Astrocyte of the cerebellum (primary cell): Measurements from ENCODE around the gene GPSM1.
"Not testable (repeated sequence)": the region's sequence is repeated elsewhere in the genome, so short reads cannot be mapped to it uniquely, and the experiment has no call there.

ENCODE experiments used
- DNase-seq: peaks from one replicate; pipeline ENCODE4 v3.0.0-alpha.2; 2011; ENCODE audit warnings: low read depth
- H3K4me3 ChIP-seq: 2 replicates; pipeline ENCODE4 v1.5.1; 2011; ENCODE audit warnings: mild to moderate bottlenecking, low read depth, low read length, moderate library complexity
- CTCF ChIP-seq: IDR thresholded peaks from 2 replicates; pipeline ENCODE4 v1.5.1; 2012; ENCODE audit warnings: low read length, low read depth, moderate library complexity, mild to moderate bottlenecking; ENCODE audit errors: missing control alignments
- in situ Hi-C: cut with HindIII; loops from 2 replicates; pipeline ENCODE4 v1.10.0; 2017; ENCODE audit warnings: low sequenced_read_pairs

GPSM1 gene

GRCh38 chr9:136351252-136351800, 24.0 kb downstream of the GPSM1 start:
- H3K4me3 ChIP-seq: no peak overlapping the region
- no peak for DNase-seq
- no peak for TF ChIP-seq CTCF
- in situ Hi-C loops: no loop called here

GRCh38 chr9:136351868-136352267, 24.5 kb downstream of the GPSM1 start:
- H3K4me3 ChIP-seq, DNase-seq, in situ Hi-C loops: not testable (repeated sequence)

- in situ Hi-C loops: no loop called here
- no peak overlapping the region for H3K4me3 ChIP-seq
Measured at GRCh38 chr9:136352682-136353081, 25.3 kb downstream of the GPSM1 start.

DNA sequence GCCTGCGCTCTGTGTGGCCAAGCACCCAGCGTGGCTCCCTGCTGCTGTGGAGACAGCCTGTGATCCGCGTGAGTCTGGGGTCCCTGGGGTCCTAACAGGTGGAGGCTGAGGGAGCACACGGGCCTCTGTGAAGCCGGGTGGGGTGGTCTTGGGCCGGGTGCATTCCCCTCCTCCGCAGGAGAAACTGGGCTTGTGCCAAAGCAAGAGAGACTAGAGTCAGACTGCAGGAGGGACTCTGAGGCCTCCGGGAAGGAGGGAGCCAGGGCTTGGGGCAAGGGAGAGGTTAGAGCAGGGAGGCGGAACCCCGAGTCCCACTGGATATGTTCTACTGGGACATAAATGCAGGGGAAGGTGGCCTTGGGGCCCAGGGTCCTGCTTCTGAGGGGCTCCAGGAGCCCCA, 25.7 kb downstream of the GPSM1 start:
- no peak overlapping the region for H3K4me3 ChIP-seq
- TF ChIP-seq CTCF: no peak
- DNase-seq: no peak
- in situ Hi-C loops: no loop called here

More at GRCh38 chr9:136352682-136353081, 25.3 kb downstream of the GPSM1 start:
- DNase-seq: no peak
- TF ChIP-seq CTCF: no peak

DNA sequence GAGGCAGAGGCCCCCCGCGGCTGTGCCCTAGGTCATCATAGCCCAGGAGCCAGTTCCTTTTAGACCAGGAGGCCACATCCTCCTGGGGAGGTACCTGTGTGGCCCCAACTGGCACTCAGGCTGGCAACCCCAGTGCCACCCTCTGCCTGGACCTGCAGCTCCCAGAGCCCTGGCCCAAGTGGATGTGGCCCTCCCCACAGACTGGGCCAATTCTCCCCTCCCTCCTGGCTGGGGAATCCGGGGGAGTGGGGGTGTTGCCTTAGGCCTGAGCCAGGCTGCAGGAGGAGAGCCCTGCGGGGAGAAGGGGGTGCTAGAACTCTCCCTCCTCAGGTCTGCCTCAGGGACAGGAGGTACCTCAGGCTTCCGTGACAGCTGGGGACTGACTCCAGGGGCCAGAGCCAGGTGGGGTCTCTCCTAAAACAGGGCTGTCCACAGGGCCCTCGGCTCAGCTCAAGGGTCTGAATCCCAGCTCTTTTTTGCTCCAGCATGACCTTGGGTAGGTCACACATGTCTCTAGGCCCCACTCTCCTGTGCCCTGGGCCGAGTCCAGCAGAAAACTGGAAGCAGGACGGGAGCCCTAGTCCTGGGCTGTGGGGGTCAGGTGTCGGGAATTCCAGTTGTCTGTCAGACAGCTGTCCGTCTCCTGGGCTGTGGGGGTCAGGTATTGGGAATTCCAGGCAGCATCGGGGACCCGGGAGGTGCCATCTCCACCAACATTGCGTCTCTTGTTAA, 26.6 kb downstream of the GPSM1 start:
- H3K4me3 ChIP-seq: no peak overlapping the region
- no peak for DNase-seq
- no peak for TF ChIP-seq CTCF
- in situ Hi-C loops: no loop called here

GRCh38 chr9:136354592-136355085, 27.3 kb downstream of the GPSM1 start:
- TF ChIP-seq CTCF: no peak
- in situ Hi-C loops: no loop called here
- DNase-seq: no peak

DNA sequence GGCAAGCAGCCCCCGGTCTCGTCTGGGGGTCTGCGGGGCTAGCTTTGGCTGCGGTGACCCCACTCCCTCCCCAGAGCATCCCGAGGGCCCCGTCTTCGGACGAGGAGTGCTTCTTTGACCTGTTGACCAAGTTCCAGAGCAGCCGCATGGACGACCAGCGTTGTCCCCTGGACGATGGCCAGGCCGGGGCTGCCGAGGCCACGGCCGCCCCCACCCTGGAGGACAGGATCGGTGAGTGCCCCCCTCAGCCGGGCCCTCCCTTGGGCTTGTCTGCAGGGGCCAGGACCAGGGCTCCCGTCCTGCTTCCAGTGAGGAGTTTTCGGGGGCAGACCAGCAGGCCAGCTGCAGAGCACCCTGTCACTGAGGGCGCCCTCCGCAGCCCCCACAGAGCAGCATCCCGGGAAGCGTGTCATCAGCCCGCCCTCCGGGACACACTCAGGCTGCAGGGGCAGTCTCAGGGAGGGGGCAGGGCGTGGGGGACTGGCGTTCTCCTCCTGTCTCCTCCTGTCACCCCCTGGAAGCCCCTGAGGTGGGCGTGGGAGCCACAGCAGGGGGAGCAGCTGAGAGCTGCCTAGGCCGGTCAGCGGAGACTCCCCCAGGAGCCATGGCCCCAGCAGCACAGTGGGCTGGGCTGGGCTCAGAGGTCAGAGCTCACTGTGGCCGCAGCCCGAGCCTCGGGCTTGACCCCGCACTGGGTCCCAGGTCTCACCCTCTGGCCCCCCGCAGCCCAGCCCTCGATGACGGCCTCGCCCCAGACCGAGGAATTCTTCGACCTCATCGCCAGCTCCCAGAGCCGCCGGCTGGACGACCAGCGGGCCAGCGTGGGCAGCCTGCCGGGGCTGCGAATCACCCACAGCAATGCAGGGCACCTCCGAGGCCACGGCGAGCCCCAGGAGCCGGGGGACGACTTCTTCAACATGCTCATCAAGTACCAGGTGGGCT, 28.5 kb downstream of the GPSM1 start:
- in situ Hi-C loops: no loop called here
- no peak for TF ChIP-seq CTCF
- DNase-seq: no peak

More at GRCh38 chr9:136354592-136355085, 27.3 kb downstream of the GPSM1 start:
- no peak overlapping the region for H3K4me3 ChIP-seq

More for the DNA sequence above, 28.5 kb downstream of the GPSM1 start:
- H3K4me3 ChIP-seq: no peak overlapping the region
